SK-N-SH treated with all-trans-retinoic acid at 6 μM for 48 hours (cell line): Measurements from ENCODE around the gene CUEDC2.

Source experiments
- ARNTL ChIP-seq: fragments of 450-650 bp; formaldehyde crosslinking; IDR thresholded peaks from 2 replicates; pipeline ENCODE4 v1.5.0; 2020; ENCODE audit warnings: low read depth, mild to moderate bottlenecking, moderate library complexity, borderline replicate concordance
- BACH2 ChIP-seq: fragments of 250-450 bp; sonication (Bioruptor Pico); IDR thresholded peaks from 2 replicates; pipeline ENCODE4 v1.9.0; 2021; ENCODE audit warnings: mild to moderate bottlenecking, borderline replicate concordance
- CREB5 ChIP-seq: fragments of 250-450 bp; sonication (Bioruptor Pico); IDR thresholded peaks from 2 replicates; pipeline ENCODE4 v1.5.1; 2020; ENCODE audit warnings: low read depth, mild to moderate bottlenecking, moderate library complexity
- PATZ1 ChIP-seq: fragments of 250-450 bp; sonication (Bioruptor Pico); IDR thresholded peaks from 2 replicates; pipeline ENCODE4 v1.8.0; 2020; ENCODE audit warnings: mild to moderate bottlenecking, moderate library complexity, borderline replicate concordance
- POU6F1 ChIP-seq: fragments of 250-450 bp; sonication (Bioruptor Pico); IDR thresholded peaks from 2 replicates; pipeline ENCODE4 v1.8.0; 2021; ENCODE audit warnings: low read depth, mild to moderate bottlenecking, moderate library complexity, borderline replicate concordance
- RARB ChIP-seq: fragments of 250-450 bp; sonication (Bioruptor Pico); IDR thresholded peaks from 2 replicates; pipeline ENCODE4 v1.8.0; 2021; ENCODE audit warnings: mild to moderate bottlenecking, moderate library complexity
- SNAI2 ChIP-seq: fragments of 250-450 bp; sonication (Bioruptor Pico); IDR thresholded peaks from 2 replicates; pipeline ENCODE4 v1.5.0; 2020; ENCODE audit warnings: mild to moderate bottlenecking, moderate library complexity
- TOX ChIP-seq: fragments of 250-450 bp; sonication (Bioruptor Pico); IDR thresholded peaks from 2 replicates; pipeline ENCODE4 v1.8.0; 2021; ENCODE audit warnings: mild to moderate bottlenecking, moderate library complexity, borderline replicate concordance
- ZC3H10 ChIP-seq: fragments of 250-450 bp; sonication (Bioruptor Pico); IDR thresholded peaks from 2 replicates; pipeline ENCODE4 v1.5.1; 2021; ENCODE audit warnings: mild to moderate bottlenecking, moderate library complexity
- ZNF70 ChIP-seq: fragments of 450-650 bp; formaldehyde crosslinking; IDR thresholded peaks from 2 replicates; pipeline ENCODE4 v1.5.0; 2020; ENCODE audit warnings: mild to moderate bottlenecking, moderate library complexity

GRCh38 chr10:102398172-102399020 is 34.0 kb downstream of the CUEDC2 start:
- TF ChIP-seq TOX (CRISPR knock-in tag) = no peak
- no peak for TF ChIP-seq ZC3H10 (CRISPR knock-in tag)
- TF ChIP-seq BACH2 (CRISPR knock-in tag) = no peak
- no peak for TF ChIP-seq PATZ1 (CRISPR knock-in tag)
- TF ChIP-seq SNAI2 (CRISPR knock-in tag) = no peak
- TF ChIP-seq RARB (CRISPR knock-in tag) = no peak
- no peak for TF ChIP-seq POU6F1
- no peak for TF ChIP-seq ZNF70 (CRISPR knock-in tag)
- no peak for TF ChIP-seq ARNTL (CRISPR knock-in tag)
- TF ChIP-seq CREB5 (CRISPR knock-in tag) = no peak
